HepG2 (cell line): ENCODE measurements around the gene SLC34A3. TPM values are rescaled to one million over a fixed set of nuclear protein-coding genes. Genes with fewer than 3 reads are reported as not detected.

ENCODE experiments used
- ADNP ChIP-seq: sonication (generic); formaldehyde crosslinking; IDR thresholded peaks from 2 replicates; pipeline ENCODE4 v1.4.0; 2020; ENCODE audit warnings: missing genetic modification reagents
- AKAP8 ChIP-seq: sonication (generic); formaldehyde crosslinking; IDR thresholded peaks from 2 replicates; pipeline ENCODE4 v1.5.1; 2020; ENCODE audit warnings: mild to moderate bottlenecking, missing genetic modification reagents
- ARNTL ChIP-seq: sonication (generic); formaldehyde crosslinking; IDR thresholded peaks from 2 replicates; pipeline ENCODE4 v1.4.0; 2020; ENCODE audit warnings: mild to moderate bottlenecking, missing genetic modification reagents
- CBX1 ChIP-seq: IDR thresholded peaks from one replicate; pipeline ENCODE4 v1.6.1; 2016; ENCODE audit warnings: antibody characterized with exemption, low read depth
- CREM ChIP-seq, 2 experiments: sonication (generic) in 1 of 2; formaldehyde crosslinking in 1 of 2; IDR thresholded peaks; 2 replicates each; pipeline versions ENCODE4 v1.4.0 to v1.6.1; 2016 to 2020; ENCODE audit warnings: antibody characterized with exemption in 1 of 2, mild to moderate bottlenecking in 1 of 2, missing genetic modification reagents in 1 of 2
- ESRRA ChIP-seq: sonication (generic); formaldehyde crosslinking; IDR thresholded peaks from 2 replicates; pipeline ENCODE4 v1.5.1; 2020; ENCODE audit warnings: mild to moderate bottlenecking, low read depth, missing genetic modification reagents
- FOXK1 ChIP-seq: sonication (generic); formaldehyde crosslinking; IDR thresholded peaks from 2 replicates; pipeline ENCODE4 v1.4.0; 2020; ENCODE audit warnings: low read depth, missing genetic modification reagents, borderline replicate concordance
- IKZF4 ChIP-seq: sonication (generic); formaldehyde crosslinking; IDR thresholded peaks from 2 replicates; pipeline ENCODE4 v1.5.1; 2020; ENCODE audit warnings: borderline replicate concordance, mild to moderate bottlenecking, low read depth, missing genetic modification reagents; ENCODE audit errors: not compliant biosample characterization
- KMT2A ChIP-seq: sonication (generic); formaldehyde crosslinking; IDR thresholded peaks from 2 replicates; pipeline ENCODE4 v1.4.0; 2020; ENCODE audit warnings: missing genetic modification reagents
- MAZ ChIP-seq, 2 experiments: sonication (generic) in 1 of 2; formaldehyde crosslinking in 1 of 2; IDR thresholded peaks; 2 replicates each; pipeline versions ENCODE4 v1.5.0 to v1.6.1; 2012 to 2020; ENCODE audit warnings: low read depth in 2 of 2, mild to moderate bottlenecking in 2 of 2, borderline replicate concordance in 1 of 2, improper control_type of control experiment in 1 of 2, low read length in 1 of 2, missing genetic modification reagents in 1 of 2, moderate library complexity in 1 of 2
- NR3C1 ChIP-seq: sonication (generic); formaldehyde crosslinking; IDR thresholded peaks from 2 replicates; pipeline ENCODE4 v1.4.0; 2020; ENCODE audit warnings: missing genetic modification reagents
- TBP ChIP-seq: sonication (generic); formaldehyde crosslinking; IDR thresholded peaks from 2 replicates; pipeline ENCODE4 v1.5.0; 2020; ENCODE audit warnings: missing genetic modification reagents
- ZBTB3 ChIP-seq: sonication (generic); formaldehyde crosslinking; IDR thresholded peaks from 2 replicates; pipeline ENCODE4 v1.4.0; 2020; ENCODE audit warnings: low read depth, mild to moderate bottlenecking, moderate library complexity, missing genetic modification reagents, borderline replicate concordance
- ZBTB38 ChIP-seq: sonication (generic); formaldehyde crosslinking; IDR thresholded peaks from 2 replicates; pipeline ENCODE4 v1.5.1; 2020; ENCODE audit warnings: mild to moderate bottlenecking, missing genetic modification reagents
- ZBTB8A ChIP-seq: sonication (generic); formaldehyde crosslinking; IDR thresholded peaks from 2 replicates; pipeline ENCODE4 v1.4.0; 2020; ENCODE audit warnings: mild to moderate bottlenecking, low read depth, missing genetic modification reagents, borderline replicate concordance
- ZNF207 ChIP-seq: fragments of 450-650 bp; IDR thresholded peaks from 2 replicates; pipeline ENCODE4 v1.6.1; 2016; ENCODE audit warnings: antibody characterized with exemption, borderline replicate concordance
- ZNF460 ChIP-seq: sonication (generic); formaldehyde crosslinking; IDR thresholded peaks from 2 replicates; pipeline ENCODE4 v1.5.1; 2020; ENCODE audit warnings: missing genetic modification reagents, mild to moderate bottlenecking, borderline replicate concordance
- ZNF672 ChIP-seq: sonication (generic); formaldehyde crosslinking; IDR thresholded peaks from 2 replicates; pipeline ENCODE4 v1.8.1; 2022; ENCODE audit warnings: missing genetic modification reagents
- ZNF790 ChIP-seq: sonication (generic); formaldehyde crosslinking; IDR thresholded peaks from 2 replicates; pipeline ENCODE4 v1.8.0; 2022; ENCODE audit warnings: missing genetic modification reagents, mild to moderate bottlenecking, borderline replicate concordance
- ZNF878 ChIP-seq: sonication (generic); formaldehyde crosslinking; IDR thresholded peaks from 2 replicates; pipeline ENCODE4 v1.8.1; 2023; ENCODE audit warnings: mild to moderate bottlenecking, missing genetic modification reagents, moderate library complexity
- polyA plus RNA-seq, 8 experiments: library from polyadenylated mRNA; depleted of rRNA in 3 of 8; stranded (reverse) in 7 of 8; unstranded in 1 of 8; fragments of >200 nt; fragmentation: Illumina TruSeq in 4 of 8; extraction: Trizol in 4 of 8; gene quantifications; 2 replicates each; pipeline versions ENCODE4 v1.2.1 to v1.2.3, GENCODE V29; 2011 to 2016; ENCODE audit warnings: low read depth in 4 of 8, missing spikeins in 1 of 8, mixed read lengths in 1 of 8; ENCODE audit not compliant: insufficient read depth in 1 of 8
- total RNA-seq, 5 experiments: library from RNA; depleted of rRNA; stranded (reverse); fragments of >200 nt; fragmentation: Illumina TruSeq; extraction: Trizol; gene quantifications; 2 replicates each; pipeline ENCODE4 v1.2.3, GENCODE V29; 2016; ENCODE audit warnings: low read depth in 1 of 5
- TF ChIP-seq, protein P1 (sequence below): sonication (generic); formaldehyde crosslinking; IDR thresholded peaks from 2 replicates; pipeline ENCODE4 v1.8.0; 2022; ENCODE audit warnings: mild to moderate bottlenecking, missing genetic modification reagents, borderline replicate concordance
- TF ChIP-seq, protein P2 (sequence below): sonication (generic); formaldehyde crosslinking; IDR thresholded peaks from 2 replicates; pipeline ENCODE4 v1.5.0; 2020; ENCODE audit warnings: mild to moderate bottlenecking, missing genetic modification reagents
- TF ChIP-seq, protein P3 (sequence below): IDR thresholded peaks from 2 replicates; pipeline ENCODE4 v1.6.1; 2012; ENCODE audit warnings: inconsistent platforms
- TF ChIP-seq, protein P4 (sequence below): sonication (generic); formaldehyde crosslinking; IDR thresholded peaks from 2 replicates; pipeline ENCODE4 v1.5.0; 2020; ENCODE audit warnings: mild to moderate bottlenecking, low read depth, missing genetic modification reagents, borderline replicate concordance

SLC34A3 gene
- total and polyA plus RNA-seq, 2 of the 13 experiments (the other 11 are each of a cell fraction or from before 2014, with no cell fraction given) = 0.07 to 1.0 TPM

DNA sequence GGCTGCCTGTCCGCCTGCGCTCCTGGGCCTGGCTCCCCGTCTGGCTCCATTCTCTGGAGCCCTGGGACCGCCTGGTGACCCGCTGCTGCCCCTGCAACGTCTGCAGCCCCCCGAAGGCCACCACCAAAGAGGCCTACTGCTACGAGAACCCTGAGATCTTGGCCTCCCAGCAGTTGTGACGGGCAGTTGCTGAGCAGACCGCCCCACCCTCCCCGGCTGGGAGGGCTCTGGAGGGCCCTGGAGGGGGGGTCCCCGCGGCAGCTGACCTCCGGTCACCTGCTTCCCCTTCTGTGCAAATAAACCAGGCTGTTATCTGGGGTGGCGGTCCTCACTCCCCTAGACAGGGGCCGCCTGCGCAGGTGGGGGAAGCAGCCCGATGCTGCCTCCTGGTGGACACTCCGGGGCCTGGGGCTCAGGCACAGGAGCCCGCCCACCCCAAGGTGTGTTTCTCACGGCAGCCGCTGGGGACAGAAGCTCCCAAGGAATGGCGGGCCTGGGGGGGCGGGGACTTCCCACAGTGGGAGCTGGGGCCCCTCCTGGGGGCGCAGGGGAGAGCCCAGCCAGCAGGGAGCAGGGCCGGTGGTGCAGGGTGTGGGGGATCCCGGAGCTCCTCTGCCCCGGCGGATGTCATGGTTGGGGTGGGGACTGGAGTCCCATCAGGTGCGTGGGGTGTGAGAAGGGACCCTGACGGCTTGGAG lies 5.7 kb downstream of the SLC34A3 start (continued):
- peak; percentile 63; the same call in 1 of the 2 replicates for TF ChIP-seq MAZ (IDR thresholded peaks at IDR 0.05; ENCODE audit: borderline replicate concordance, low read depth, low read length)
- TF ChIP-seq MAZ (CRISPR knock-in tag; IDR thresholded peaks at IDR 0.05; ENCODE audit: low read depth) = peak; percentile 87
- TF ChIP-seq IKZF4 = no peak
- peak; percentile 73; the same call in 1 of the 2 replicates for TF ChIP-seq ARNTL (CRISPR knock-in tag)
- TF ChIP-seq ZBTB3 (CRISPR knock-in tag) = no peak
- peak; percentile 59; the same call in 1 of the 2 replicates for TF ChIP-seq CREM (IDR thresholded peaks at IDR 0.05)
- no peak for TF ChIP-seq CREM (CRISPR knock-in tag; IDR thresholded peaks at IDR 0.05)
- TF ChIP-seq ZNF672 (CRISPR knock-in tag) = 0 out of 2 replicates have a peak, but pooled peaks have one; percentile 27
- no peak for TF ChIP-seq NR3C1
- no peak for TF ChIP-seq ADNP (CRISPR knock-in tag)
- peak; percentile 81 for TF ChIP-seq CBX1
- TF ChIP-seq, protein P1, sequence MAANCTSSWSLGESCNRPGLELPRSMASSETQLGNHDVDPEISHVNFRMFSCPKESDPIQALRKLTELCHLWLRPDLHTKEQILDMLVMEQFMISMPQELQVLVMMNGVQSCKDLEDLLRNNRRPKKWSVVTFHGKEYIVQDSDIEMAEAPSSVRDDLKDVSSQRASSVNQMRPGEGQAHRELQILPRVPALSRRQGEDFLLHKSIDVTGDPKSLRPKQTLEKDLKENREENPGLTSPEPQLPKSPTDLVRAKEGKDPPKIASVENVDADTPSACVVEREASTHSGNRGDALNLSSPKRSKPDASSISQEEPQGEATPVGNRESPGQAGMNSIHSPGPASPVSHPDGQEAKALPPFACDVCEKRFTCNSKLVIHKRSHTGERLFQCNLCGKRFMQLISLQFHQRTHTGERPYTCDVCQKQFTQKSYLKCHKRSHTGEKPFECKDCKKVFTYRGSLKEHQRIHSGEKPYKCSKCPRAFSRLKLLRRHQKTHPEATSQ (CRISPR knock-in tag) = no peak
- no peak for TF ChIP-seq ZBTB38 (CRISPR knock-in tag)
- no peak for TF ChIP-seq ESRRA
- no peak for TF ChIP-seq ZNF460
- TF ChIP-seq ZNF207 = no peak
- no peak for TF ChIP-seq ZNF878
- no peak for TF ChIP-seq ZNF790
- TF ChIP-seq ZBTB8A (CRISPR knock-in tag) = no peak
- TF ChIP-seq, protein P2, sequence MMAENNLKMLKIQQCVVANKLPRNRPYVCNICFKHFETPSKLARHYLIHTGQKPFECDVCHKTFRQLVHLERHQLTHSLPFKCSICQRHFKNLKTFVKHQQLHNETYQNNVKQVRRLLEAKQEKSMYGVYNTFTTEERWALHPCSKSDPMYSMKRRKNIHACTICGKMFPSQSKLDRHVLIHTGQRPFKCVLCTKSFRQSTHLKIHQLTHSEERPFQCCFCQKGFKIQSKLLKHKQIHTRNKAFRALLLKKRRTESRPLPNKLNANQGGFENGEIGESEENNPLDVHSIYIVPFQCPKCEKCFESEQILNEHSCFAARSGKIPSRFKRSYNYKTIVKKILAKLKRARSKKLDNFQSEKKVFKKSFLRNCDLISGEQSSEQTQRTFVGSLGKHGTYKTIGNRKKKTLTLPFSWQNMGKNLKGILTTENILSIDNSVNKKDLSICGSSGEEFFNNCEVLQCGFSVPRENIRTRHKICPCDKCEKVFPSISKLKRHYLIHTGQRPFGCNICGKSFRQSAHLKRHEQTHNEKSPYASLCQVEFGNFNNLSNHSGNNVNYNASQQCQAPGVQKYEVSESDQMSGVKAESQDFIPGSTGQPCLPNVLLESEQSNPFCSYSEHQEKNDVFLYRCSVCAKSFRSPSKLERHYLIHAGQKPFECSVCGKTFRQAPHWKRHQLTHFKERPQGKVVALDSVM (CRISPR knock-in tag) = peak; percentile 57
- TF ChIP-seq, protein P3, sequence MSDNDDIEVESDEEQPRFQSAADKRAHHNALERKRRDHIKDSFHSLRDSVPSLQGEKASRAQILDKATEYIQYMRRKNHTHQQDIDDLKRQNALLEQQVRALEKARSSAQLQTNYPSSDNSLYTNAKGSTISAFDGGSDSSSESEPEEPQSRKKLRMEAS = no peak
- TF ChIP-seq KMT2A (CRISPR knock-in tag) = peak; percentile 30; the same call in 1 of the 2 replicates
- TF ChIP-seq AKAP8 (CRISPR knock-in tag) = peak; percentile 99
- peak; percentile 40; the same call in 1 of the 2 replicates for TF ChIP-seq FOXK1 (CRISPR knock-in tag)
- TF ChIP-seq, protein P4, sequence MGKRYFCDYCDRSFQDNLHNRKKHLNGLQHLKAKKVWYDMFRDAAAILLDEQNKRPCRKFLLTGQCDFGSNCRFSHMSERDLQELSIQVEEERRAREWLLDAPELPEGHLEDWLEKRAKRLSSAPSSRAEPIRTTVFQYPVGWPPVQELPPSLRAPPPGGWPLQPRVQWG (CRISPR knock-in tag) = no peak
- no peak for TF ChIP-seq TBP (CRISPR knock-in tag)
